Iris pigment epithelial cell (primary cell): ENCODE data around the gene NDUFAF3.
"Not testable (repeated sequence)": the region's sequence is repeated elsewhere in the genome, so short reads cannot be mapped to it uniquely, and the experiment has no call there.

Source experiments
- DNase-seq: peaks from one replicate; pipeline ENCODE4 v3.0.0-alpha.2; 2011; ENCODE audit warnings: low read depth

The NDUFAF3 gene

DNA sequence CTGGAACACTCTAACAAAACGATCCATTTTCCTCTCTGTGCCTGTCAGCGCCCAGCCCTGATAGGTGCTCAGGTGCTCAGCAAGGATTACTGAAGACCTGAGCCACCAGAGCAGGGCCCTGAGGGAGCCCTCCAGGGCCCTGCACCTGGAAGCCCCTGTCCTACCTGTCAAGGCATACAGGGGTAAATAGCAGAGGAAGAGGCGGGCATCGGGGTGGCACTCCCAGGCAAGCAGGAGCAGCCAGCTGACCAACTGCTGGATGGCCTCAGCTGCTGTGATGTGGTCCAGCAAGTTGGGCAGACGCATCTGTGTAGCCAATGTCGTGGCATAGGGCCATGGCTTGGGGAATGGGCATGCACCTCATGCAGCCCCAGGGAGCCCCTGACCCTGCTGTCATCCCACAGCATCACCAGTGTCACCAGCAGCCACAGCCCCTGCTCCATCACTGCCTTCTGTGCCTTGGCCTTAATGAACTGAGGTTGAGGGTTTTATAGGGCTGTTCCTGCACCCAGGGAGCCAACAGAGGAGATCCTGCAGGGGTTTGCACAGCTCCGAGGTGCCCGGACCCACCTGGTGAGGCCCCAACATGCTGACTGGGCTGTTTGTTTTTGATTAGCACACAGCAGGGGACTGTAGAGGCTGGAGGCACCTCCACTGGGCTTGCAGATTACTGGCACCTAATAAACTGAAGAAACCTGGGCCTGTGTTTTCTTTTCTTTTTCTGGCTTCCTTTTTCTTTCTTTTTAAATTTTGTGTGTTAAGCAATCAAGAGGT is 22.6 kb upstream of the NDUFAF3 start:
- DNase-seq: no peak

DNA sequence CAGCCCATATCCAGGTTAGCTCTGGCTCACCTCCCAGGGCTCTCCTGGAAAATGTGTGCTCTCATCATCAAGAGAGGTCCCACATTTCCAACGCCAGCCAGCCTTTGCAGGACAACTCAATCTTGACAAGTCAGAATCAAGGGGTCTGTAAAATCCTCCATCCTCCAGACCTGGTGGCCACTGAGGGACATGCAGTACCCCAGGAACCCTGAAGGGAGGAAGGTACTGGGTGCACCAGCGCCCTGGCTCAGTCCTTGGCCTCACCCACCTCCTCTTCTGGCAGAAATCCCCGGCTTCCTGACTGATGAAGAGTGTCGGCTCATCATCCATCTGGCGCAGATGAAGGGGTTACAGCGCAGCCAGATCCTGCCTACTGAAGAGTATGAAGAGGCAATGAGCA is 20.8 kb upstream of the NDUFAF3 start:
- DNase-seq: no peak

DNA sequence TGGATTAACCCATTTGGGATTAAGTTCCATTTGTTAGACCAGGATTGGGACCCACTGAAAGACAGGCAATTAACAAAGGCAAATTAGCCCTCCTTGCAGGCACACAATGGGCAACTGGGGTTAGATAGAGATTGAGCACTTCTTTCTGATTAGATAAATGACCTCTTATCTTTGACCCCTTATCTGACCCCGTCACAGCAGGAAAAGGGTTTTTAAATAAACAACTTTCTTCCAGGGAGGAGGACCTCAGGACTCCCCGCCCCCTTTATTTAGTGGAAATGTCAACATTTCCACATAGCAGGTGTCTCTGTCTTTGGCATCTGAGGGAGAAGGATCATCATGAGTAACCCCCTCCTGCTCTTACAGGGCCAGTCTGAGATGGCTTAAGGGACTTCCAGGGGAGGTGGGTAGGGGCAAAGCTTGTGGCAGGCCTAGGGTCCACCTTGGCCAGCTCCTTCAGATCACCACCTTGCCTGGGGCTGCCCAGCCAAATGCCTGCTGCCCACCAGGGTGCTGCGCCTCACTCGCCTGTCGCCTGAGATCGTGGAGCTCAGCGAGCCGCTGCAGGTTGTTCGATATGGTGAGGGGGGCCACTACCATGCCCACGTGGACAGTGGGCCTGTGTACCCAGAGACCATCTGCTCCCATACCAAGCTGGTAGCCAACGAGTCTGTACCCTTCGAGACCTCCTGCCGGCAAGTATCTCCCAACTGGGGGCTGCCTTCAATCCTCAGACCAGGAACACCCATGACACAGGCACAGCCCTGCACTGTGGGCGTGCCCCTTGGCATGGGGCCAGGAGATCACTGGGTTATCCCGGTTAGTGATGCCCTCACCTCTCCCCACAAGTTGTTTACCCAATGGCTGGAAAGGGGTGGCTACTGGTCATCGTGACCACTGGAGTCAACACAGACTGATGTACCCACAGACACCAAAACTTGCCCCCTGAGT is 17.3 kb upstream of the NDUFAF3 start:
- DNase-seq: no peak

DNA sequence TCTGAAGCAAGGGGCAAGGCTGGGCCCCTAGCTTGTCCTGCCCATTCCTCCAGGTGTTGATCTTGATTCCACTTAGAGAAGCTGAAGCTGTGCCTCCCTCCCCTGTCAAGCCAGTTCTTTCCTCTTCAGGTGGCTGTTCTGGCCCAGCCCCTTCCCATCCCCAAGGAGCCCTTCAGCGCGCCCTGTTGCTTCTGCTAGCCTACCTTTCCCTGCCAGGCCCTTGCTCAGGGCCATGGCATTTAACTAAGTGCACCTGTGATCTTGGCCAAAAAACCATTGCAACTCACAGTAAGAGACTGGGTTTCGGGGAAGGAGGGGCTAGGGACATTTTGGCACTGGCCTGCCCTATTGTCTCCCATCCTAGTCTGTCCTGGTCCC is 16.6 kb upstream of the NDUFAF3 start:
- DNase-seq: no peak

DNA sequence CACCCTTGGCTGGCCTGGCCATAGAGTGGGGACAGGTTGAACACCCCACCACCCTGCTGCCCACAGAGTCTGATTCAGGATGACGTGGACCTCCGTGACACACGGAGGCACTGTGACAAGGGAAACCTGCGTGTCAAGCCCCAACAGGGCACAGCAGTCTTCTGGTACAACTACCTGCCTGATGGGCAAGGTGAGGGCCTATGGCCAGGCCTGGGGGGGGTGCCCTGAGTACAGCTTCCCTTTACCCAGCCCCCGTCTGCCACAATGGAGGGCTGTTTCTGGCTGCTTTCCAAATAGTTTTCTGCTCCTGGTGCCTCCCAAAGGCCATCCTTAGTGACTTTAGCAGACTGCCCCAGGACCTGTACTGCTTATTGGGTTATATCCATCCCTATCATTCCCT is 15.9 kb upstream of the NDUFAF3 start:
- DNase-seq: no peak

DNA sequence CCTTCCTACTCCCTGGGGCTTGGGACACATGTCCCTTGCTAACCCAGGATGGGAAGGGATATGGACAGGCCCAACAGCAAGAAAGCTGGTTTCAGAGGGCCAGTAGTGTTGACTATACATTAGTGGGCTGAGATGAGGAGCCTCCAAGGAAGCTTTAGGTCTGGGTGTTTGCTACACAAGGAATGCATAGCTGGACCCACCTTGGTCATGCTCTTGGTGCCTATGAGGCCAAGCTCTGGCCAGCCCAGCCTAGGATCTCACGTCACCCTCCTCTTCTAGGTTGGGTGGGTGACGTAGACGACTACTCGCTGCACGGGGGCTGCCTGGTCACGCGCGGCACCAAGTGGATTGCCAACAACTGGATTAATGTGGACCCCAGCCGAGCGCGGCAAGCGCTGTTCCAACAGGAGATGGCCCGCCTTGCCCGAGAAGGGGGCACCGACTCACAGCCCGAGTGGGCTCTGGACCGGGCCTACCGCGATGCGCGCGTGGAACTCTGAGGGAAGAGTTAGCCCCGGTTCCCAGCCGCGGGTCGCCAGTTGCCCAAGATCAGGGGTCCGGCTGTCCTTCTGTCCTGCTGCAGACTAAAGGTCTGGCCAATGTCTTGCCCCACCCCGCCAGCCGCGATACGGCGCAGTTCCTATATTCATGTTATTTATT is 15.4 kb upstream of the NDUFAF3 start:
- DNase-seq: peak; percentile 61

DNA sequence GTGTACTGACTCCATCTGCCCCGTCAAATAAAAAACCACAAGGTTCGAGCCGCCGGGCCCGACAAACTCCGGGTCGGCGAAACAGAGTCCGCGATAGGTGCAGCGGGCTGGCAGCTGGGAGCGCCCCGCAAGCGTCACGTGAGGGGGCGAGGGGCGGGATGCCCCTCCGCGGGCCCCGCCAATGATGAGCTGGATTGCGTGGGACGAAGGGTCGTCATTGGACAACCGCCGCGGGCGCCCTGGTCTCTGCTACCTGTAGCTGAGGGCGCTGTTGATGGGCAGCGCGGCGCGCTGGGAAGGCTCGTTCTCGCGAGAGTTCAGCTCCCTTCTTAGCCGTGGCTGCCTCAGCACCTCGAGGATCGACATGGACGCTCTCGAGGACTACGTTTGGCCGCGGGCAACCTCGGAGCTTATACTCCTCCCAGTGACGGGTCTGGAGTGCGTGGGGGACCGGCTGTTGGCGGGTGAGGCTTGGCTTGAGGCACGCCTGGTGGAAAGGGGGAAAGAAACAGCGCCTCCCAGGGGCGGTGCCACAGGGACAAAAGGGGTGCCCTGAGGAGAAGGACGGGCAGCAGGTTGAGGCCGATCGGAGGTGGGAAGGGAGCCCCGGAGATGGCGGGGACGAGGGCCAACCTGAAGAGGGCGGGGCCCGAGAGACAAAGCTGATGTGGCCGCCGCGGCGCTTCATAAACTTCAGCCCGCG is 14.7 kb upstream of the NDUFAF3 start, which contains the start of gene WDR6:
TSS of gene WDR6 (plus strand) at position 324 of the 703 bp plus-strand sequence. CDS start at position 365, 41 bp downstream.
- DNase-seq: peak; percentile 98

DNA sequence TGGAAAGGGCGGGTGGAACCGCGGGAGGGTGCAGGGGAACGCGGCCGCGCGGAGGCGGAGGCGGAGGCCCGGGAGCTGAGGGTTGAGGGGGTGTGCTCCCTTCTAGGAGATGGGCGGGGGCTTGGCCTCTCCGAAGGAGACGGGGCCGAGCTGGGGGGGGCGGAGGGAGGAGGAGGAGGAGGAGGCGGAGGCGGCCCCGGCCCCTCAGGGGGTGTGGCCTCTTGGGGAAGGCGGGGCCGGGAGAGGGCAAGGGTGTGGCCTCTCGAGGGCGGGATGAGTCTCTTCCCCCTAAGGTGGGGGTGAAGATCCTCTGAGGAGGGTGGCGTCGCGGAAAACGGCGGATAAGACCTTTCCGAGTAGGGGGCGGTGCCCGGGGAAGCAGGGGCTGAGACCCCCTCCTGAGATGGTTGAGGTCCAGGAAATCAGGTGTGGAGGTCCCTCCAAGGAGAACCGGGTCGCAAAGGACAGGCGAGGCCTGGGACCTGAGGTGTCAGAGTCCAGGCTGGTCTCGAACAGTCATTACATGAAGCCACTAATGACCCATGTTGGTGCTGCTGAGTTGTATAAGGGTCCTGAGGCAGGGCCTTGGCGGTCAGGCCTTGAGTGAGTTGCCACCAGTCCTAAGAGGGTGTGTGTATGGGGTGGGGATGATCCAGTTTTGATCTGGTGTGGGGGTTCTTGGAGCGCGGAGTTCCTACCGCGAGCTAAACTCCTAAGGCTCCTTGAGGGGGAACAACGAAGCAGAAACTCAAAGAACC is 14.0 kb upstream of the NDUFAF3 start:
- peak; percentile 87 for DNase-seq

DNA sequence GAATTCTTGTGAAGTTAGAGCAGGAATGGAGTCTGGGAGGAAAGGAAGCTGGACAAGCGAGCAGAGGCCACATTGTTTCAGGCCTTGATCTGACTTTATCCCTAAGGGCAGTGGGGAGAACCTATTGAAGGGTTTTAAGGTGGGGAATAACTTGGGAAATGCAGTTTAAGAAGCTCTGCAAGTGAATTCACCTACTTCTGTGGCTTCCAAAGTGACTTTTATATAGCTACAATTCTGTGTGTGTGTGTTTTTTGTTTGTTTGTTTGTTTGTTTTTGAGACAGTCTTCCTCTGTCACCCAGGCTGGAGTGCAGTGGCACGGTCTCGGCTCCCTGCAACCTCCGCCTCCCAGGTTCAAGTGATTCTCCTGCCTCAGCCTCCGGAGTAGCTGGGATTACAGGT is 13.3 kb upstream of the NDUFAF3 start:
- DNase-seq: not testable (repeated sequence)

DNA sequence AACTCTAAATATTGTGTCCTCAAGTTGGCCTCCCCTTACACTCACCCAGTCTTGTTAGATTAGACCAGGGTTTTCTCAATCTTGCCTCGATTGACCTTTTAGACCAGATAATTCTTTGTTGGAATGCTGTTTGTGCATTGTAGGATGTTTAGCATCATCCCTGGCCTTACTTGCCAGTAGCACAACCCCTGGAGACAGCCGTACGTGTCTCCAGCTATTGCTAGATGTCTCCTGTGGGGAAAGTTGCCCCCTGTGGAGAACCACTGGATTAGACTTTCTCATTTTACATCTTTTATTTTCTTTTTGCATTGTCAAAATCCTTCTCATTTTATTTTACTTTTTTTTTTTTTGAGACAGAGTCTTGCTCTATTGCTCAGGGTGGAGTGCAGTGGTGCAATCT is 12.5 kb upstream of the NDUFAF3 start:
- no peak for DNase-seq

DNA sequence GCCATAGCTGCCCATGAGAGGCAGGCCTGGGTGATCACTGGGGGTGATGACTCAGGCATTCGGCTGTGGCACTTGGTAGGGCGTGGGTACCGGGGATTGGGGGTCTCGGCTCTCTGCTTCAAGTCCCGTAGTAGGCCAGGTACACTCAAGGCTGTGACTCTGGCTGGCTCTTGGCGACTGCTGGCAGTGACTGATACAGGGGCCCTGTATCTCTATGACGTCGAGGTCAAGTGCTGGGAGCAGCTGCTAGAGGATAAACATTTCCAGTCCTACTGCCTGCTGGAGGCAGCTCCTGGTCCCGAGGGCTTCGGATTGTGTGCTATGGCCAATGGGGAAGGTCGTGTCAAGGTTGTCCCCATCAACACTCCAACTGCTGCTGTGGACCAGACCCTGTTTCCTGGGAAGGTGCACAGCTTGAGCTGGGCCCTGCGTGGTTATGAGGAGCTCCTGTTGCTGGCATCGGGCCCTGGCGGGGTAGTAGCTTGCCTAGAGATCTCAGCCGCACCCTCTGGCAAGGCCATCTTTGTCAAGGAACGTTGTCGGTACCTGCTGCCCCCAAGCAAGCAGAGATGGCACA is 9.4 kb upstream of the NDUFAF3 start:
- no peak for DNase-seq

DNA sequence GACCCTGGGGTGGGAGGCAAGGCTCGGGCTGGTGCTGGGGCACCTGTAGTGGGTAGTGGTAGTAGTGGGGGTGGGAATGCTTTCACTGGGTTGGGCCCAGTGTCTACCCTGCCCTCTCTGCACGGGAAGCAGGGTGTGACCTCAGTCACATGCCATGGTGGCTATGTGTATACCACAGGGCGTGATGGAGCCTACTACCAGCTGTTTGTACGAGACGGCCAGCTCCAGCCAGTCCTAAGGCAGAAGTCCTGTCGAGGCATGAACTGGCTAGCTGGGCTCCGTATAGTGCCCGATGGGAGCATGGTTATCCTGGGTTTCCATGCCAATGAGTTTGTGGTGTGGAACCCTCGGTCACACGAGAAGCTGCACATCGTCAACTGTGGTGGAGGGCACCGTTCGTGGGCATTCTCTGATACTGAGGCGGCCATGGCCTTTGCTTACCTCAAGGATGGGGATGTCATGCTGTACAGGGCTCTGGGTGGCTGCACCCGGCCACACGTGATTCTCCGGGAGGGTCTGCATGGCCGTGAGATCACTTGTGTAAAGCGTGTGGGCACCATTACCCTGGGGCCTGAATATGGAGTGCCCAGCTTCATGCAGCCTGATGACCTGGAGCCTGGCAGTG is 8.7 kb upstream of the NDUFAF3 start:
- no peak for DNase-seq

DNA sequence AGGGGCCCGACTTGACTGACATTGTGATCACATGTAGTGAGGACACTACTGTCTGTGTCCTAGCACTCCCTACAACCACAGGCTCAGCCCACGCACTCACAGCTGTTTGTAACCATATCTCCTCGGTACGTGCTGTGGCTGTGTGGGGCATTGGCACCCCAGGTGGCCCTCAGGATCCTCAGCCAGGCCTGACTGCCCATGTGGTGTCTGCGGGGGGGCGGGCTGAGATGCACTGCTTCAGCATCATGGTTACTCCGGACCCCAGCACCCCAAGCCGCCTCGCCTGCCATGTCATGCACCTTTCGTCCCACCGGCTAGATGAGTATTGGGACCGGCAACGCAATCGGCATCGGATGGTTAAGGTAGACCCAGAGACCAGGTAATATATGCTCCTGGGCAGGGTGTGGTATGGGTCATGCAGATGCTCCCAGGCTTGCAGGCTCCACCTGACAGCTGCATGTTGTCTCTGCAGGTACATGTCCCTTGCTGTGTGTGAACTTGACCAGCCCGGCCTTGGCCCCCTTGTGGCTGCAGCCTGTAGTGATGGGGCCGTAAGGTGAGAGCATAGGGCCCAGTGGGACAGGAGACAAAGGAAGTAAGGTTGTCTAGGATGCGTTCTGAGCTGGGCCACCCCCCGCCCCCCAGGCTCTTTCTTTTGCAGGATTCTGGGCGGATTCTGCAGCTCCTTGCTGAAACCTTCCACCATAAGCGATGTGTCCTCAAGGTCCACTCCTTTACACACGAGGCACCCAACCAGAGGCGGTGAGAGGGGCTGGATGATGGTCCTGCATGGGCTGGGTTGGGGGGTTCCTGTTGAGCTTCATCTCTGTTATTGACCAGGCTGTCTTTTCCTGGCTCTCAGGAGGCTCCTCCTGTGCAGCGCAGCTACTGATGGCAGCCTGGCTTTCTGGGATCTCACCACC is 7.9 kb upstream of the NDUFAF3 start:
- peak; percentile 43 for DNase-seq

DNA sequence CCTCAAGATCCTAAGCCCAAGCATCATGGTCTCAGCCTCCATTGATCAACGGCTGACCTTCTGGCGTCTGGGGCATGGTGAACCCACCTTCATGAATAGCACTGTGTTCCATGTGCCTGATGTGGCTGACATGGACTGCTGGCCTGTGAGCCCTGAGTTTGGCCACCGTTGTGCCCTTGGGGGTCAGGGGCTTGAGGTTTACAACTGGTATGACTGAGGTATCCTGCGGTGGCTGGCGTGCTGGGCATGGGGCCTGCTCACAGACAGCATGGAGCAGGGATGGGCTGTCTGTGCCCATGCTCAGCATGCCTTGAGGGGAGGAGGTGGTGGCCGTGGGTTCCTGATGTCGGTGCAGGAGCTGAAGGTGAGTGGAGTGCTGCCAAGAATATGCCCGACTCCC is 6.8 kb upstream of the NDUFAF3 start:
- no peak for DNase-seq

DNA sequence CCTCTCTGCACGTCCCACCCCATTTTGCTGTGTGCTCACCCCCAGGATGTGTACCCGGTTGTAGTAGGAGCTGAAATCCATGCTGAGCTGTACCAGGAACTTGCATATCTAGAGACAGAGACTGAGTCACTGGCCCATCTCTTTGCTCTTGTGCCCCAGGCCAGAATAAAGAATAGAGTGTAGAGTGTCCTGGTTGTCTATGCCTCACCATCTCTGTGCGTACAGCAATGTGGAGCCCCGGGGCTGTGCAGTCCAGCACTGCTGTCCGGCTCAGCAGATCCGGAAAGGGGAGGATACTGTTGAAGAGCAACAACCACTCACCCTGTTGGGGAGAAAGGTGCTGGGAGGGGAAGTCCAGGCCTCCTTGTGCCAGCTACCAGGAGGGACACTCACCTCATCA is 6.2 kb upstream of the NDUFAF3 start:
- DNase-seq: no peak

DNA sequence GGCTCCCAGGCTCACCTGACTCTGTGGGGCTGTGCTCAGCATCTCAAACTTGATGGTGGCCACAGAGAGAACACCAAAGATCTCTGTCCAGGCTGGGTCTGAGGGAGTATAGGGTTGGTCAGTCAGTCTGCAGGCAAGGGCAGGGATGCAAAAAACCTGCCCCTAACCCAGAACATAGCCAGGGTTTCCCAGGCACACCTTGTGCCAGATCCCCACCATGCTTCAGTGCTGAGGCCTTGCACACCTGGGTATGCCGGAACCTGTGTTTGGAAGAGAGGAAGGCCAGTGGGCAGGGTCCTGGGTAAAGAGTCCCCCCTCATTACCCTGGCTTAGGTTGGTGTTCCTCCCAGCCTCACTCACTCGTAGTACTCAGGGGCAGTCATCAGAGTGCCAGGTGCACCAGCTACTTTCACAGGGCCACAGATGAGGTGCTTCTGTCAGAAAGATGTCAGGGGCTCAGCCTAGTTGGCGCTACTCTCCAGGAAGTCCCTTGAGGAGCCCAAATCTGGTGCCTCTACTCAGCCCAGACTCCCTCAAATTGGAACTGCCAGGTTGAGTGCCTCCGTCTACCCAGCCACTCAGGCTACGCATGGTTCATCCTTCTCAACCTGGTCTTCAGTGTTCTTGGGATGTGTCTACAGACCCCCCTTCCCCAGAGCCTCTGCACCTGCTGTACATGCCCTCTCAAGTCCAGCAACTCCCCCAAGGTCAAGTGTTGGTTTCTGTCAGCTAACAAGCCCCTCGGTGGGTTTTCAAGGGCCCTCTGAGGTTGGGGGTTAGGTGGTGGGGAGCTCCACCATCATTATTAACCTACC is 5.3 kb upstream of the NDUFAF3 start:
- DNase-seq: no peak

DNA sequence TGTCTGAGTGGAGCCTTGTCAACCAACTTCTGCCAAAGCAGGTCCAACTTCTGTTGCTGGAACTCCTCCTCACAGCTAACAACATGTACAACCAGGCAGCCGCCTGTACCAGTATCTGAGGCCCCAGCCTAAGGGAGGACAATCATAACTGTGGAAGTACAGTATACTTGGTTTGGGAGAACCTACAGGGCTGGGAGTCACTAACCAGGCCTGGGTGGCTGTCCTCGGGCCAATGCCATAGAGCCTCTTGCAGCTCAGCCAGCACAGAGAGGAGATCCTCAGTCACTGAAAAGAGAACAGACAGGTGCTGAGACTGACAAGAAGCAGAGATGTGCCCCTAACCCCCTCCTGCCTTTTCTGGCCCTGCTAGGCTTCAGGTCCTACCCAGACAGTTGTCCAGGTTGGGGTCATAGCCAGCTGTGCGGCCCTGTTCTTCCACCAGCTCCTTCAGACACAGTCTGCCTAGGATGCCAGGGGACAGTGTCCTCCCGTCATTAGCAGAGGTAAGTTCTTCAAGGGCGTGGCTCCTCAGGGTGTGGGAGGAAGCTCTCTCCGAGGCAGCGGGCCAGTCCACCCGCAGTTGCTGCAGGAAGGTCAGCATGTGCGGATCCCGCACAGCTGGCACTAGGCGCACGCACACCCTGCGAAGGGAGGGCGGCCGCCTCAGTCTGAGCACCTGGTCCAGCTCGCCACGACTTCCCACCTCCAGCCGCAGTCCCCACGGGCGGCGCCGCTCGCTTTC is 4.5 kb upstream of the NDUFAF3 start:
- no peak for DNase-seq
